CD4-positive, alpha-beta memory T cell (primary cell): ENCODE measurements around the gene ZNF75A. TPM values are rescaled to one million over a fixed set of nuclear protein-coding genes. Genes with fewer than 3 reads are reported as not detected.

Experiments used
- CTCF ChIA-PET: fragments of 350-600 bp; sonication (Branson Sonifier 250); formaldehyde crosslinking; loops from one replicate; lab custom pipeline; 2021; ENCODE audit warnings: inconsistent platforms; ENCODE audit not compliant: partially characterized antibody; lab: Charles Lee
- POLR2A ChIA-PET: fragments of 350-600 bp; sonication (Branson Sonifier 250); formaldehyde crosslinking; loops from one replicate; lab custom pipeline; 2021; ENCODE audit not compliant: partially characterized antibody; lab: Charles Lee
- DNase-seq, 5 donors: peaks; one replicate each; pipeline versions ENCODE4 v3.0.0 to v3.0.0-alpha.2; 2020 to 2022; ENCODE audit warnings: mixed read lengths in 1 of 5
- H3K27ac ChIP-seq: one replicate; pipeline ENCODE4 v1.7.0; 2013; ENCODE audit warnings: low read depth, low read length
- H3K27me3 ChIP-seq: 2 replicates; pipeline ENCODE4 v1.7.0; 2013; ENCODE audit warnings: mild to moderate bottlenecking, low read length, moderate library complexity; ENCODE audit not compliant: insufficient read depth
- H3K36me3 ChIP-seq: 2 replicates; pipeline ENCODE4 v1.7.0; 2013; ENCODE audit warnings: mild to moderate bottlenecking, low read length, moderate library complexity; ENCODE audit not compliant: insufficient read depth
- H3K4me1 ChIP-seq: 2 replicates; pipeline ENCODE4 v1.7.0; 2013; ENCODE audit warnings: mild to moderate bottlenecking, low read length, moderate library complexity; ENCODE audit not compliant: insufficient read depth
- H3K4me3 ChIP-seq, 2 donors: one replicate each; pipeline ENCODE4 v1.7.0; 2013; ENCODE audit warnings: low read length in 2 of 2, mild to moderate bottlenecking in 1 of 2
- H3K9me3 ChIP-seq, 2 donors: one replicate each; pipeline ENCODE4 v1.7.0; 2013; ENCODE audit warnings: low read length in 2 of 2, control low read depth in 1 of 2; ENCODE audit not compliant: control insufficient read depth in 1 of 2
- H3K27ac Mint-ChIP-seq, 7 donors: one replicate each; pipeline ENCODE4 v1.8.0; 2020 to 2021; ENCODE audit warnings: mixed read lengths in 7 of 7, mild to moderate bottlenecking in 6 of 7, inconsistent platforms in 3 of 7, moderate library complexity in 3 of 7
- H3K27me3 Mint-ChIP-seq, 2 donors: one replicate each; pipeline ENCODE4 v1.8.0; 2020 to 2021; ENCODE audit warnings: mixed read lengths in 2 of 2
- H3K36me3 Mint-ChIP-seq, 2 donors: one replicate each; pipeline ENCODE4 v1.8.0; 2020 to 2021; ENCODE audit warnings: mixed read lengths in 2 of 2, inconsistent platforms in 1 of 2, mild to moderate bottlenecking in 1 of 2
- H3K4me1 Mint-ChIP-seq, 4 donors: one replicate each; pipeline ENCODE4 v1.8.0; 2020 to 2021; ENCODE audit warnings: mixed read lengths in 4 of 4, mild to moderate bottlenecking in 1 of 4
- H3K4me3 Mint-ChIP-seq, 8 donors: one replicate each; pipeline ENCODE4 v1.8.0; 2020 to 2021; ENCODE audit warnings: mixed read lengths in 8 of 8, mild to moderate bottlenecking in 7 of 8, moderate library complexity in 6 of 8, inconsistent platforms in 3 of 8
- H3K9me3 Mint-ChIP-seq, 8 donors: one replicate each; pipeline ENCODE4 v1.8.0; 2020 to 2021; ENCODE audit warnings: mixed read lengths in 8 of 8, mild to moderate bottlenecking in 5 of 8, inconsistent platforms in 3 of 8, moderate library complexity in 1 of 8
- intact Hi-C: fragments of 100-400 bp; cut with micrococcal nuclease; formaldehyde crosslinking; loops from one replicate; pipeline ENCODE4 v1.15.1; 2023
- polyA plus RNA-seq, 2 donors: library from polyadenylated mRNA; unstranded; fragments of 300-500 nt; fragmentation: Illumina TruSeq; gene quantifications; one replicate each; pipeline ENCODE4 v1.2.3, GENCODE V29; 2021
- total RNA-seq, 2 experiments: library from RNA; stranded (reverse); gene quantifications; one replicate each; pipeline ENCODE4 v1.2.3, GENCODE V29; 2021

Gene ZNF75A
- total and polyA plus RNA-seq, 4 experiments from 2014 or later = 10.8 to 88.1 (median 53.6) TPM

DNA sequence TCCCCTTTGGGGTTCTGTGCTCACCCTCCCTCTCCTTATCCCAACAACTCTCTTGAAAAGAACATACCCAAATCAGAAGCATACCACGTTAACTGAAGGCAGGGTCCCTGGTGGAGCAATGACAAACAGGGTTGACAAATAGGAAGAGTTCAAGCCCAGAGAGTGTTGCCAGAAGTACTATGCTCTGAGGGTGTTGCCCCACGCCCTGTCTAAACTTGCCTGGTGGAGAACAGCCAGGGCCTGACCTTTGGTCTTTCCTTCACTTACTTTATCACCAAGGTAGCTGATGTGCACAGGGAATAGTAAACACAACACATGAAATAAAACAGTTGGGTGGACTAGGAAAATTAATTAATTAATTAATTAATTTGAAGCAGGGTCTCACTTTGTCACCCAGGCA, 23.3 kb downstream of the ZNF75A start:
- ChIA-PET POLR2A (no interaction called here), CTCF (no interaction called here)
- H3K4me3 ChIP-seq = no peak overlapping the region
- intact Hi-C loops = no loop called here
- H3K27ac ChIP-seq = no peak overlapping the region
- Mint-ChIP-seq H3K27me3 (no peaks in the 10 kb centered on the region), H3K27ac (no peak overlapping the region), H3K4me1 (no peaks in the 10 kb centered on the region), H3K9me3 (peaks cover 2 to 50% (median 37%) of the 10 kb centered on the region in 8 donors), H3K4me3 (no peak overlapping the region), H3K36me3 (peaks cover 11 to 14% of the 10 kb centered on the region in 2 donors)
- no peaks in the 10 kb centered on the region for H3K27me3 ChIP-seq
- no peaks in the 10 kb centered on the region for H3K36me3 ChIP-seq
- no peak for DNase-seq
- H3K4me1 ChIP-seq = no peaks in the 10 kb centered on the region
- H3K9me3 ChIP-seq = peaks cover 0 to 2% of the 10 kb centered on the region in 2 donors

DNA sequence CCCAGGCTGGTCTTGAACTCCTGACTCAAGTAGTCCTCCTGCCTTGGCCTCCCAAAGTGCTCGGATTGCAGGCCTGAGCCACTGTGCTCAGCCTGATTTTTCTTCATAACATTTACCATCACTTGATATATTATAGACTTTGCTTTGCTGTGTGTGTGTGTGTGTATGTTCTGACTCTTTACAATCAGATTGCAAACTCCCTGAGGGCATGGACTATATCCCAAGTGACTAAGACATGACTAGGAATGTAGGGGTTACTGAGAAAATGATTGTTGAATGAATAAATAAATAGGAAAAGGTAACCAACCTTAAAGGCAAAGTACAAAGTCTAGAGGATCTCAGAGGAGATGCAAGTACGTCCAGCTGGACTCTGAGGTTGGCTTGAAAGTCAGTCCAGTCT, 40.7 kb downstream of the ZNF75A start:
- Mint-ChIP-seq H3K36me3 (no peaks in the 10 kb centered on the region), H3K27ac (no peak overlapping the region), H3K4me1 (no peaks in the 10 kb centered on the region), H3K27me3 (peaks cover 0 to 2% of the 10 kb centered on the region in 2 donors), H3K9me3 (peaks cover 0 to 9% (median 2%) of the 10 kb centered on the region in 8 donors), H3K4me3 (no peak overlapping the region)
- H3K9me3 ChIP-seq = no peaks in the 10 kb centered on the region
- intact Hi-C loops = no loop called here
- no peak overlapping the region for H3K4me3 ChIP-seq
- ChIA-PET POLR2A (no interaction called here), CTCF (no interaction called here)
- no peak for DNase-seq
- no peaks in the 10 kb centered on the region for H3K27me3 ChIP-seq
- H3K27ac ChIP-seq = no peak overlapping the region
- H3K36me3 ChIP-seq = no peaks in the 10 kb centered on the region
- no peaks in the 10 kb centered on the region for H3K4me1 ChIP-seq

DNA sequence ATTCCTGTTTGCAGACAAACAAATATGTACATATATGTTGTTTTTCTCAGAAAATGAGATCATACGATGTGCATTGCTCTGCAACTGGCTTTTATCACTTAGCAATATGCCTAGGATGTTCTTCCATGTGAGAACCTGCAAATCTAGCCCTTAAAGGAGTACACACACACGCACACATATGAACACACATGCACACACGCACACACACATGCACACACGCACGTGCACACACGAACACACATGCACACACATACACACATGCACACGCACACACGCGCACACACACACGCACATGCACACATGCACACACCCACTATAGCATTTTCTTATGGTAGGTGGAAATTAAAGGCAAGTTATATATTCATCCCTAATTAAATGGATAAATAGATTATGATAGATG, 42.3 kb downstream of the ZNF75A start:
- no peaks in the 10 kb centered on the region for H3K4me1 ChIP-seq
- Mint-ChIP-seq H3K27ac (no peak overlapping the region), H3K4me1 (no peaks in the 10 kb centered on the region), H3K9me3 (peaks cover 0 to 7% (median 3%) of the 10 kb centered on the region in 8 donors), H3K4me3 (no peak overlapping the region), H3K36me3 (no peaks in the 10 kb centered on the region), H3K27me3 (peaks cover 2% of the 10 kb centered on the region in 2 donors)
- DNase-seq = no peak
- intact Hi-C loops = no loop called here
- ChIA-PET POLR2A (no interaction called here), CTCF (no interaction called here)
- H3K4me3 ChIP-seq = no peak overlapping the region
- H3K27me3 ChIP-seq = no peaks in the 10 kb centered on the region
- H3K27ac ChIP-seq = no peak overlapping the region
- no peaks in the 10 kb centered on the region for H3K9me3 ChIP-seq
- no peaks in the 10 kb centered on the region for H3K36me3 ChIP-seq

DNA sequence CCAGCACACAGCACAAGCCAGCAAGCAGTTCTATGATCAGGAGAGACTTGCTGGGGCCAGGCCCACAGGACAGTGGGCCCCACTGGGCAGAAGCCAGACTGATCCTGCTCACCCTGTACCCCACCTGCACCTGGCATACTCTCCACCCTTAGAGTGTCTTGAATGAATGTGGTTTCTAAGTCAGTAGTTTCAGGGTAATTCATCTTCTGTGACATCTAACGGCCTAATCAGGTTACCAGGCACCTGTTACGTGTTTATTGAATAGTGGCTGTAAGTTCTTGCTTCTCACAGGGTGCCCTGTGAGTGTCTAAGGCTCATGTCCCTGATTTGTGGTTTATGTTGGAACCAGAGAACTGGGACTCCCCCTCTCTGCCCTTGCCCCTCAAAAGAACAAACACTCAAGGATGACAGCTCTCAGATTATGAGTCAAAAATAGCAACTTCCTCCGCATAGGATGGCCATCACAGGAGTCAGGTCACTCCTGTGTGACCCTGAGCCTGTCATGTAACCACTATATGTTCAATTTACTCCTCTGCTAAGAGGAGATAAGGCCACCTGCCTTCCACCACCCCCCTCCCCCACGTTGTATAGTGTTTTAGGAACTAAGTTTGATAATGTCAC, 43.4 kb downstream of the ZNF75A start:
- ChIA-PET CTCF (no interaction called here), POLR2A (no interaction called here)
- DNase-seq = no peak
- Histone ChIP-seq H3K36me3 (no peaks in the 10 kb centered on the region), H3K27ac (no peak overlapping the region), H3K27me3 (no peaks in the 10 kb centered on the region), H3K9me3 (no peaks in the 10 kb centered on the region), H3K4me1 (no peaks in the 10 kb centered on the region), H3K4me3 (no peak overlapping the region)
- Mint-ChIP-seq H3K27ac (no peak overlapping the region), H3K4me3 (no peak overlapping the region), H3K9me3 (peaks cover 0 to 9% (median 2%) of the 10 kb centered on the region in 8 donors), H3K4me1 (peaks cover 0 to 3% (median under 1%) of the 10 kb centered on the region in 4 donors), H3K36me3 (no peaks in the 10 kb centered on the region), H3K27me3 (peaks cover 2% of the 10 kb centered on the region in 2 donors)
- intact Hi-C loops = no loop called here

DNA sequence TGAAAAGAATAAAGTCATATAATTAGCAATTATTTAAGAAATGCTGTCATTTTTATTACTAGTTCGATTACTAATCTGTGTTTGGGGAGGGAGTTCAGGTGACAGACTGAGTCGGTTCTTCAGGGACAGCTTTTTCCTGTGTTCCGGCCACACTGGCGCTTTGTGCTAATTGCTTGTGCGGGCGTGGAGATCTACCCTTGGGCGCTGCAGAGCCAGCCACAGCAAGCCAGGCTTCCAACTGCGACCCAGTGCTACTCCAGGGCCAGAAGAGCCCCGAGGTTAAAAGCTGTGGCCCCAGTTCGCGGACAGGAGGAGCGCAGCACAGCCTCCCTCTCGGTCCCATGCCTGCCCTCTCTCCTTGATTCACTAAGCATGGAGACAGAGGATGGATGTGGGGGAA, 43.9 kb downstream of the ZNF75A start:
- no peak overlapping the region for H3K27ac ChIP-seq
- no peak for DNase-seq
- ChIA-PET POLR2A (no interaction called here), CTCF (no interaction called here)
- H3K4me1 ChIP-seq = no peaks in the 10 kb centered on the region
- H3K9me3 ChIP-seq = no peaks in the 10 kb centered on the region
- Mint-ChIP-seq H3K36me3 (no peaks in the 10 kb centered on the region), H3K4me1 (peaks cover 0 to 8% (median 1%) of the 10 kb centered on the region in 4 donors), H3K27ac (no peak overlapping the region), H3K4me3 (no peak overlapping the region), H3K9me3 (peaks cover 0 to 10% (median 3%) of the 10 kb centered on the region in 8 donors), H3K27me3 (peaks cover 2% of the 10 kb centered on the region in 2 donors)
- H3K27me3 ChIP-seq = no peaks in the 10 kb centered on the region
- H3K4me3 ChIP-seq = no peak overlapping the region
- intact Hi-C loops = no loop called here
- no peaks in the 10 kb centered on the region for H3K36me3 ChIP-seq

DNA sequence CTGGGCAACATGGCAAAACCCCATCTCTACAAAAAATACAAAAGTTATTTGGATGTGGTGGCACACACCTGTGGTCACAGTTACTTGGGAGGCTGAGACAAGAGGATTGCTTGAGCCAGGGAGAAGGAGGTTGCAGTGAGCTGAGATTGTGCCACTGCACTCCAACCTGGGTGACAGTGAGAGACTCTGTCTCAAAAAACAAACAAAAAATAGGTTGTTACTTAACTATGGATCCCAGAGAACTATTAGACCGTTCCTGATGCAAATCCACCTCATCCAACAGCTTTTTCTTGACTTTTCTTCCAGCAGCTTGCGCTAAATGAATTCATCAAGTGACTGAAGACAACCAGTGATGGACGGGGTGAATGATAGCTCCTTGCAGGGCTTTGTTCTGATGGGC, 50.3 kb downstream of the ZNF75A start, which contains the start of gene OR2C1:
OR2C1 (plus strand) TSS at position 301 of the 400 bp plus-strand sequence; CDS start at position 353, 52 bp downstream.
- intact Hi-C loops = no loop called here
- Histone ChIP-seq H3K4me3 (no peak within 1 kb of the TSS), H3K27ac (no peak within 1 kb of the TSS), H3K36me3 (no peaks in the 10 kb centered on the region), H3K9me3 (no peaks in the 10 kb centered on the region), H3K27me3 (no peaks in the 10 kb centered on the region), H3K4me1 (no peaks in the 10 kb centered on the region)
- CTCF ChIA-PET = no interaction called here
- Mint-ChIP-seq H3K27me3 (peaks cover 9 to 13% of the 10 kb centered on the region in 2 donors), H3K36me3 (peaks cover 4 to 6% of the 10 kb centered on the region in 2 donors), H3K4me1 (peaks cover 0 to 15% (median 3%) of the 10 kb centered on the region in 4 donors), H3K27ac (peak within 1 kb of the TSS in 1 of 7 donors; percentile 43), H3K4me3 (no peak within 1 kb of the TSS), H3K9me3 (peaks cover 2 to 30% (median 22%) of the 10 kb centered on the region in 8 donors)
- POLR2A ChIA-PET = no interaction called here
- DNase-seq = no peak

DNA sequence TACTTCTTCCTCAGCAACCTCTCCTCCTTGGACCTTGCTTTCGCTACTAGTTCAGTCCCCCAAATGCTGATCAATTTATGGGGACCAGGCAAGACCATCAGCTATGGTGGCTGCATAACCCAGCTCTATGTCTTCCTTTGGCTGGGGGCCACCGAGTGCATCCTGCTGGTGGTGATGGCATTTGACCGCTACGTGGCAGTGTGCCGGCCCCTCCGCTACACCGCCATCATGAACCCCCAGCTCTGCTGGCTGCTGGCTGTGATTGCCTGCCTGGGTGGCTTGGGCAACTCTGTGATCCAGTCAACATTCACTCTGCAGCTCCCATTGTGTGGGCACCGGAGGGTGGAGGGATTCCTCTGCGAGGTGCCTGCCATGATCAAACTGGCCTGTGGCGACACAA, 50.8 kb downstream of the ZNF75A start:
- Histone ChIP-seq H3K27ac (no peak overlapping the region), H3K36me3 (no peaks in the 10 kb centered on the region), H3K4me1 (no peaks in the 10 kb centered on the region), H3K9me3 (no peaks in the 10 kb centered on the region), H3K27me3 (no peaks in the 10 kb centered on the region), H3K4me3 (no peak overlapping the region)
- Mint-ChIP-seq H3K4me1 (peaks cover 0 to 15% (median 3%) of the 10 kb centered on the region in 4 donors), H3K27me3 (peaks cover 13 to 16% of the 10 kb centered on the region in 2 donors), H3K9me3 (peaks cover 2 to 34% (median 24%) of the 10 kb centered on the region in 8 donors), H3K27ac (peak overlapping the region in 1 of 7 donors; percentile 43), H3K4me3 (no peak overlapping the region), H3K36me3 (peaks cover 6 to 7% of the 10 kb centered on the region in 2 donors)
- ChIA-PET POLR2A (no interaction called here), CTCF (no interaction called here)
- intact Hi-C loops = no loop called here
- DNase-seq = no peak
